Stimulated activated CD8-positive, alpha-beta memory T cell treated with anti-CD3 and anti-CD28 coated beads, Interleukin-15, amount 100 ng/mL, for 1 hour (primary cell): Measurements from ENCODE around the gene MT1H.
"Not testable (repeated sequence)": the region's sequence is repeated elsewhere in the genome, so short reads cannot be mapped to it uniquely, and the experiment has no call there.

ENCODE experiments used
- DNase-seq: peaks from one replicate; pipeline ENCODE4 v3.0.0-alpha.2; 2020; ENCODE audit warnings: low read depth

Gene MT1H

DNA sequence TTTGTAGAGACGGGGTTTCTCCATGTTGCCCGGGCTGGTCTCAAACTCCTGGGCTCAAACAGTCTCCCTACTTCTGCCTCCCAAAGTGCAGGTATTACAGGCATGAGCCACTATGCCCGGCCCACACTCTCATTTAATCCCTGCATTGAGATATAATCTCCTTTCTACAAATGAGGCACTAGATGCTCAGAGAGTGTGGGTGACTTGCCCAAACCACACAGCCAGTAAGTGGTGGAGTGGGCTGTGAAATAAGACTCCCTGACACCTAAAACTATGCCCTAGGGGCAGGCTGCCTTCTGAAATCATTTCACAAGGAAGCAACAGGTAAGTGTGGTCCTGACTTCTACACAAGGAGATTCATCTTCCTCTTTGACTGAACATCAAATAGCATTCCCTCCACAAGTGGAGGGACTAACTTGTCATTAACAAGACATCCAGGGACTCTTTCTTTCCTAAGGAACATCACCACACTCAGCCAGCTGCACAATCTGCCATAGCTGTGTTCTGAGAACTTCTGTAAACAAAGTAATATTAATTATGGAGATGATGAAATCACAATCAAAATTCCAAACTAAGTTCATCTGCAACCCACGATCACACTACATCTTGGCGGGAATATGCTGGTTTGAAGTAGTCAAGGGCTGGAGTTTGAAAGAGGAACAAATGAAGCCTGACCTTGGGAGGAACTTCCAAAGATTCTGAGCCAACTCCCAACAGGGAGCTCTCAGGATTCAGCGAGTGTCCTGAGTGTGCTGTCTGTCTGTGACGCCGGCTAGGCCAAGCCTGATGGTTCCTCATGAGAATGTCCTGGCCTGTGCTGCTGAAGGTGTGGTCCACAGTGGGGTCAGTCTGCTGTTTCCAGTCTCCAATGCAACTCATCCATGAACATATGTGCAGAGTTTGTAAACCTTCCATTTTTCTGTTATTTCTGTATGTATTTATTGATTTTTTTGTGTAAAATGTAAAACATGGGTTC is 4.0 kb upstream of the MT1H start:
- not testable (repeated sequence) for DNase-seq

DNA sequence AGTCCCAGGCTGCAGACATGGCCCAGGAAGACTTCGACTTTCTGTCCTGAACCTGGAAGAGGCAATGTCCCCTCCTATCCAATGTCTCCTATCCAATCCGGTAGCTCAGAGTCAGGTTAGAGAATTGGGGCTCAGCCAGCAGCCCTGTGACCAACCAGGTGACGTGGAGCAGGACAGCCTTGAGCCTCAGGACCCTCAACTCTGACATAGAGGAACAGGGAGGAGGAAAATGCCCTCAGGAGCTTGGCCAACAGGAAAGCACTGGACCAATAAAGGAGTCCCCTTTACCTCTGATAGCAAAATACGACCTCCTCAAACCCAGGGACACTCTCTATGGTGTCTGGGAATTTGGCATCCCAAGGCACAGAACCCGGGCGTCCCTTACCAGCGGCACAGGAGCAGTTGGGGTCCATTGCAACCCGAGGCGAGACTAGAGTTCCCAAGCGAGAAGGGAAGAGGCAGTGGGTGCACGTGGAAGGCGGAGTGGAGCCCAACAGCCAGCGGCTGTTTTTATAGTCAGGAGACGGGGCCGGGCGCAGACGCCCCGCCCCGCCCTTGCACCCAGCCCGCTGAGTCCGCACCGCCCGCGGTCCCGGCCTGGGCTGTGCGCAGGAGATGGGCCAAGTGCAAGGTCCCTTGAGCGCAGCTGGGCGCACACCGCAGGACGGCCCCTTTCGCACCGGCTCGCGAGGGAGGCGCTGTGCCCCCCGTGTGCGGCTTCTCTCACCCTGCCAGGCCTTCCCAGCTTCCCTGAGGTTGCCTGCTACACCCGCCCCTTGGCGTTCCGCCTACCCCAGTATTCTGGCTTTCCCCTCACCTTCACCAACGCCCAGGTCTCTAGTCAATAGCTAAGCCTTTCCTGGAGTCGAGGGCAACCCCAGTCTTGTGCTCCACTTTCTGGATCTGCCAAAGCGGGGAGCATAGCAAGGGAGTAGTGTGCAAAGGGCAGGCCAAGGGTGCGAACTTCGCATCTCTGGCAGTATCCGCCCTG is 1.7 kb upstream of the MT1H start, which contains the start of gene MT1G:
MT1G (minus strand) TSS at position 485 of the 991 bp plus-strand sequence; CDS start at position 413, 72 bp downstream.
- no peak for DNase-seq

DNA sequence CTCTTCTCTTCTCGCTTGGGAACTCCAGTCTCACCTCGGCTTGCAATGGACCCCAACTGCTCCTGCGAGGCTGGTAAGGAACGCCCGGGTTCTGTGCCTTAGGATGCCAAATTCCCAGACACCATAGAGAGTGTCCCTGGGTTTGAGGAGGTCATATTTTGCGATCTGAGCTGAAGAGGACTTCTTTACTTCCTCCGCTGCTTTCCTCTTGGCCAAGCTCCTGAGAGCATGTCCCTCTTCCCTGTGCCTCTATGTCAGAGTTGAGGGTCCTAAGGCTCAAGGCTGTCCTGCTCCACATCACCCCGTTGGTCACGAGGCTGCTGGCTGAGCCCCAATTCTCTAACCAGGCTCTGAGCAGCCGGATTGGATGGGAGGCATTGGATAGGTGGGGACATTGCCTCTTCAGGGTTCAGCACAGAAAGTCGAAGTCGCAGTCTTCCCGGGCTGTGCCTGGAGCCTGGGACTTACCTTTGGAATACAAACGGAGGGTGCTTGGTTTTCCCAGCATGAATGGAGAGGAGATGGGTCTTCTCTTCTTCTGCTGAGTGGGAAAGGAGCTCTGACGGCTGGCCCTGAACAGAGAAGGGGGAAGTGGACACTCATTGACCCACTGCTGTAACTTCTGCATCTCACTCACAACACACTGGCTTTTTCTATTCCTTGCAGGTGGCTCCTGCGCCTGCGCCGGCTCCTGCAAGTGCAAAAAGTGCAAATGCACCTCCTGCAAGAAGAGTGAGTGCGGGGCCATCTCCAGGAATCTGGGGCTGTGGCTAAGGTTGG is 416 bp downstream of the MT1H start:
- DNase-seq = no peak

DNA sequence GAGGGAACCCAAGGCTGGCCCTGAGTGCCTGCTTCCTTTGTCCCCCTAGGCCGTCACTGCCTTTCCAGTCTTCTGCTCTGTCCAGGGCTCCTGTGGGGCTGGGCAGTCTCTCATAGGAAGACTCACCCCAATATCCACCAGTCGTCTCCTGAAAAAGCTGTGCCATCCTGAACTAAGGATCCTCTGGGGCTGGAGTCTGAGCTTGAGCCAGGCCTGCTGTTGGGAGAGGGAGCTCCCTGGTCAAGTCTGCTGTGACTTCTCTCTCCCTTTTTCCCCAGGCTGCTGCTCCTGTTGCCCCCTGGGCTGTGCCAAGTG is 963 bp downstream of the MT1H start:
- no peak for DNase-seq

DNA sequence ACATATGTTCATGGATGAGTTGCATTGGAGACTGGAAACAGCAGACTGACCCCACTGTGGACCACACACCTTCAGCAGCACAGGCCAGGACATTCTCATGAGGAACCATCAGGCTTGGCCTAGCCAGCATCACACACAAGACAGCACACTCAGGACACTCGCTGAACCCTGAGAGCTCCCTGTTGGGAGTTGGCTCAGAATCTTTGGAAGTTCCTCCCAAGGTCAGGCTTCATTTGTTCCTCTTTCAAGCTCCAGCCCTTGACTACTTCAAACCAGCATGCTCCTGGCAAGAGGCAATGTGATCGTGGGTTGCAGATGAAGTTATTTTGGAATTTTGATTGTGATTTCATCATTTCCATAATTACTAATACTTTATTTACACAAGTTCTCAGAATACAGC is 2.1 kb downstream of the MT1H start:
- DNase-seq = not testable (repeated sequence)

DNA sequence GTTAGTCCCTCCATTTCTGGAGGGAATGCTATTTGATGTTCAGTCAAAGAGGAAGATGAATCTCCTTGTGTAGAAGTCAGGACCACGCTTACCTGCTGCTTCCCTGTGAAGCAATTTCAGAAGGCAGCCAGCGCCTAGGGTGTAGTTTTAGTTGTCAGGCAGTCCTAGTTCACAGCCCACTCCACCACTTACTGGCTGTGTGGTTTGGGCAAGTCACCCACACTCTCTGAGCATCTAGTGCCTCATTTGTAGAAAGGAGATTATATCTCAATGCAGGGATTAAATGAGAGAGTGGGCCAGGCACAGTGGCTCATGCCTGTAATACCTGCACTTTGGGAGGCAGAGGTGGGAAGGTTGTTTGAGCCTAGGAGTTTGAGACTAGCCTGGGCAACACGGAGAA is 2.6 kb downstream of the MT1H start:
- DNase-seq = not testable (repeated sequence)

DNA sequence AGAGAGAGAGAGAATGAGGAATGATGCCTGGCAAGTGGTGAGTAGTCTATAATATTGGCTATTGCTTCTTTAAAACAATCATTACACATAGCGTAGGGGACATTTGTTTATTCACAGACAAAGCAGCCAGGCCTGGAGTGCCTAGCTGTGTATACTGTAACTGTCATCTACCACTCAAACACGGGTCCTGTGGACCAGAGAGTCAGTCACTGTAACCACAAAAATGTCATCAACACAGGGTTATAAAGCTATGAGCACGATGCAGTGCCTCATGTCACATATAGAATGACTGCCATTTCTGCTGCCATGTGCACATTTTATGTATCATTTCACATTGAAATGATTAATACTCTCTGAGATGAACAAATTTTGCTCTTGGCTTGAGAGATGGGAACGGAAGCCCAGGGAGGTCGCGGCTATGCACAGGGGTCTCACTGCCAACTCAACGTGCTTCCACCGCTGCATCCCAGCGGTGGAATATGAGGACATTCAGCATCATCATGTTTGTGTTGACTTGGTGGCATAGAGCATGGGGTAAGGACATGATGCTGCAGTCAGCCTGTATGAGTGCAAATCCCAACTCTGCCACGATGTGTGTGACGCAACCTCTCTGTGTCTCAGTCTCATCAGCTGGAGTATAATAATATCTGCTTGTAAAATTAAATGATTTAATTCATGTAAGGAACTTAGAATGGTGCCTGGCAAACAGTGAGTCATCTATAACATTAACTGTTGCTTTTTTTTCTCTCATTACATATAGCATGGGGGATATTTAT is 3.3 kb downstream of the MT1H start:
- DNase-seq = no peak

DNA sequence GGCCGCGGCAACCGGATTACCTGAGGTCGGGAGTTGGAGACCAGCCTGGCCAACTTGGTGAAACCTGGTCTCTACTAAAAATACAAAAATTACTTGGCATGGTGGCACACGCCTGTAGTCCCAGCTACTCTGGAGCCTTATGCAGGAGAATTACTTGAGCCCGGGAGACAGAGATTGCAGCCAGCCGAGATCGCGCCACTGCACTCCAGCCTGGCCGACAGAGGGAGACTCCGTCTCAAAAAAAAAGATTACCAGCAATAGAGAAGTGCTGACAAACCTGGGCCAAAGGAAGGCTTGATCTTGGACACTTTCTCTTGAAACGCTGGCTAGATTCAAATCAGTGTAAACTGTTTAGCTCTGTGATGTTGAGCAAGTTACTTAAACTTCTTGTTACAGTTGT is 4.3 kb downstream of the MT1H start:
- no peak for DNase-seq

DNA sequence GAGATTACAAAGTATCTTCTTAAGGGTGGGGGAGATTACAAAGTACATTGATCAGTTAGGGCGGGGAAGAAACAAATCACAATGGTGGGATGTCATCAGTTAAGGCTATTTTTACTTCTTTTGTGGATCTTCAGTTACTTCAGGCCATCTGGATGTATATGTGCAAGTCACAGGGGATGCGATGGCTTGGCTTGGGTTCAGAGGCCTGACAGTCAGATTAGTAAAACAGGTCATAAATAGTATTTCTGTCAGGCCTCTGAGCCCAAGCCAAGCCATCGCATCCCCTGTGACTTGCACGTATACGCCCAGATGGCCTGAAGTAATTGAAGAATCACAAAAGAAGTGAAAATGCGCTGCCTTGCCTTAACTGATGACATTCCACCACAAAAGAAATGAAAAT is 5.0 kb downstream of the MT1H start:
- not testable (repeated sequence) for DNase-seq

DNA sequence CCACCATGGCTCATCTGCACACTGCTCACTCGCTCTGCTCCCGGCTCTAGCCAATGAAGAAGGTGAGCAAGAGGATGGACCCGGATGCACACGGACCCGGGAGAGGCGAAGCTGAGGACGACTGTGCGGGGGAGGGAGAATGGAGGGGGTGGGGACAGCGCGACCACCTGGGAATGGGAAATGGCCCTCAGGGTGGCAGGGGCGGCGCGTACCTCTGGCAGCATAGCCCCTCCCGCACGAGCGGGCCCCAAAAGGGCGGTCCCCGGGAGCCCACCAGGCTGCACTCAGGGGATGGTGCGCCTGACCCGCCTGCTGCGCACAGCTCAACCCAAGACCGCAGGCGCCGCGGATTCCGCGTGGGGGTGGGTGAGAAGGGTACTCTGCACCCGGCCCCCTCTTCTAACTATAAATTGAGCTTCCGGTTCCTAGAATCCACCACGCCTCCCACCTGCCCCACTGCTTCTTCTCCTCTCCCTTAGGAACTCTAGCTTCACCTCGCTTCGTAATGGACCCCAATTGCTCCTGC is 6.1 kb downstream of the MT1H start:
- DNase-seq = no peak

DNA sequence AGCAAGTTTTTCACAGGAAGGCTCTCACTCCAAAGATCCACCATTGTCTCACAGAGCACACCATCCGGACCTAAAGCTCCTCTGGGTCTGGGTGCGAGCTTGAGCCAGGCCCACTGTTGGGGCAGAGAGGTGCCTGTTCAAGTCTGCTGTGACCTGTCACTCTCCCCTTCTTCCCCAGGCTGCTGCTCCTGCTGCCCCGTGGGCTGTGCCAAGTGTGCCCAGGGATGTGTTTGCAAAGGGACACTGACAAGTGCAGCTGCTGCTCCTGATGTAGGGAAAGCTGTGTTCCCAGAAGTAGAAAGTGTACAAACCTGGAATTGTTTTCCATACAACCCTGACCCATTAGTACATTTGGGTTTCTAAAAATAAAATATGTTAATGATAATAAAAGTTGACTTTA is 7.9 kb downstream of the MT1H start:
- DNase-seq = no peak

DNA sequence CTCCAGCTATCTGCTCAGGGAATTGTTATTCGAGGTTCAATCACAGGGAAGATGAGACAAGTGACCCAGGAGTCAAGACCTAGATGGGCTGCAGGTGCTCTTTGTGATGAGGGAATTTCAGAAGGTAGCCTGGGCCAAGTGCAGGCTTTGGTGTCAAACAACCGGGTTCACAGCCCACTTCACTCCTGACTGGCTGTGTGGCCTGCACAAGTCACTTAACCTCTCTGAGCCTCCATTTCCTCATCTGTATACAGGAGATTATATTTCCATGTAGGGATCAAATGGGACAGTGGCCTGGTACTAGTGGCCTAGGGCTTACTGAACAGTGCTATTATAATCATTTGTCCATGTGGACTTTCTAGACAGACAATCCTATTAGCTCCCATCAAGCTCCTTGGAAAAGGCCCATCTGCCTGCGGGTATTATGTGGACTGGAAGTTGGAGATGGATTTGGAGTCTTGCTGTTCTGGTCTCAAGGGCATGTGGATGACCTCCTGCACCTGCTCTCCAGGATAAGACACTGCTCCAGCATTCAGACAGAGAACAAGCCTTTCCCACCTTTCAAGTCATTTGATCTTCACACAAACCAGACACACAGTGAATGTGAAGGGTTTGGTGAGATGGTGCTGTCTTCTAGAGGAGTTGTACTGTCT is 9.6 kb downstream of the MT1H start:
- no peak for DNase-seq

DNA sequence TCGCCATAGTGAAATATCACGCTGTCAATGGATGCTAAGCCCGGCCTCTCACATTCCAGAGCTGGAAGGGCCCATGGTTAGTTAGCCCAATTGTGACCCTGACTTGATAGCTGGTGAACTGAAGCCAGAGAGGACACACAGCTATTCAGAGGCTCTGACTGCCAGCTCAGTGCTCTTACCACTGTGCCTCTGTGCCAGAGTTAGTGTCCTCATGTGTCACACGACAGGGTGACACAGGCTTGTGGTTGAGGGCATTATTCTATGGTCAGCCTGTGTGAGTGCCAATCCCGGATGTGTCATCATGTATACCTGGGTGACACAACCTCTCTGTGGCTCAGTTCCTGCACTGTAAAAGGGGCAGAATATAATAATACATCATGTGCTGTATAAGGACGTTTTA is 10.2 kb downstream of the MT1H start:
- DNase-seq = no peak

DNA sequence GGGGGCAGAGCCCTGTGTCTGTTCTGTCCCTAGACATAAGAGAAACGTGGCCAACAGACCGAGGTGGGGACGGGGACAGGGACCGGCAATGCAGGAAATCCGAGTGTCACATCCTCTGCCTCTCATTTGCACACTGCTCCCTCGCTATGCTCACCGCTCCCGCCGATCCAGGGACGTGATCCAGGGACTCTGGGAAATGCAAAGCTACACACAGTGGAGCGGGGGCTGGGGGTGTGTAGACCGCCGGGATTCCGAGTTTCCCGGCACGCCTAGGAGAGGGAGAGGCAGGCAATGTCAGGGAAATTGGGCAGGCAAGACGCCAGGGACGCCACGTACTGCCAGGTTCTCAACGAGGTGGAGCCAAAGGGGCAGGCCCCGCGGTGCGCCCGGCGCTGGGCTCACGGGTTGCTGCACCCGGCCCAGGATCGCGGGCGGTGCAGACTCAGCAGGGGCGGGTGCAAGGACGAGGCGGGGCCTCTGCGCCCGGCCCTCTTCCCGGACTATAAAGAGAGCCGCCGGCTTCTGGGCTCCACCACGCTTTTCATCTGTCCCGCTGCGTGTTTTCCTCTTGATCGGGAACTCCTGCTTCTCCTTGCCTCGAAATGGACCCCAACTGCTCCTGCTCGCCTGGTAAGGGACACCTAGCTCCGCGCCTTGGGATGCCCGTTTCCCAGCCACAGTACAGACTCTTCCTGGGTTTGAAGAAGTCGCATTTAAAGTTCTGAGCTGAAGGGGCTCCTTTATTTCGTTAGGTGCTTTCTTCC is 12.5 kb downstream of the MT1H start, which contains the start of gene MT1X:
MT1X (plus strand) TSS at position 532 of the 764 bp plus-strand sequence; CDS start at position 603, 71 bp downstream.
- DNase-seq = peak; percentile 65

DNA sequence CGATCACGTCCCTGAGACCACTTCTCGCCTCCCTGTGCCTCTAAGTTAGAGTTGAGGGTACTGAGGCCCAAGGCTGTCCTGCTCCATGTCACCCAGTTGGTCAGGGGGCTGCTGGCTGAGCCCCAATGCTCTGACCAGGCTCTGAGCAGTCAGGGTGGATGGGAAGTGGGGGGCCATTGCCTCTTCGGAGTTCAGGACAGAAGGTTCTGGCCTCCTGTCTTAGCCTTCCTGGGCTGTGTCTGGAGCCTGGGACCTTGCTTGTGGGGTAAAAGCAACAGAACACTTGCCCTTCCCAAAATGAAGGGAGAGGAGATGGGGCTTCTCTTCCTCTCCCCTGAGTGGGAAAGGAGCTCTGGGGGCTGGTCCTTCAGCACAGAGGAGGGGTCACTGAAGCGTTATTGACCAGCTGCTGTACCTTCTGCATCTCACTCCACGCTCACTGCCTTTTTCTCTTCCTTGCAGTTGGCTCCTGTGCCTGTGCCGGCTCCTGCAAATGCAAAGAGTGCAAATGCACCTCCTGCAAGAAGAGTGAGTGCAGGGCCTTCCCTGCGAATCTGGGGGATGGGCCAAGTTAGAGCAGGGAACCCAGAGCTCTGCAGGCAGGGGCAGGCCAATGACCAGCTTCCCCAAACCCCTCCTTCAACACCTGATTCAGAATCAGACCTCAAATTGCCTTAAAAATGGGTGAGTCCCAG is 13.2 kb downstream of the MT1H start:
- DNase-seq = no peak

DNA sequence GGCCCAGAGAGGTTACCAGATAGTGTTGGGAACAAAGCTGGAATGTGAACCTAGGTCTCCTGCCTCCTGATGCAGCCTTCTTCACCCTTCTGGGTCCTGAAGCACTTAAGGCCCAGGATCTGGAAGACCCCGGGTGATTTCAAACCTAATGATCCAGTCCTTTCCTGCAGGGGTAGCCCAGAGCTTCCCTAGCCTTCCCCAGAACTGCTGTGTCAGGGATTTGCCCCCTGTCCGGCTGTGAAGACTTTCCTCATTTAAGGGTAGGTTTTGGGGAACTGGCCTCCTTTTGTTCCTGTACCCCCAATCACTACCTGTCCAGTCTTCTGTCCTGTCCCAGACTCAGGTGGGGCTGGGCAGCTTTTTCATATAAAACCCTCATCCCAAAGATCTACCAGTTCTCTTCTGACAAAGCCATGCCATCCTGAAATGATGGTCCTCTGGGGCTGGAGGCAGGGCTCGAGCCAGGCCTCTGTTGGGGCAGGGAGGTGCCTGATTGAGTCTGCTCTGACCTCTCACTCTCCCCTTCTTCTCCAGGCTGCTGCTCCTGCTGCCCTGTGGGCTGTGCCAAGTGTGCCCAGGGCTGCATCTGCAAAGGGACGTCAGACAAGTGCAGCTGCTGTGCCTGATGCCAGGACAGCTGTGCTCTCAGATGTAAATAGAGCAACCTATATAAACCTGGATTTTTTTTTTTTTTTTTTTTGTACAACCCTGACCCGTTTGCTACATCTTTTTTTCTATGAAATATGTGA is 14.0 kb downstream of the MT1H start:
- no peak for DNase-seq

DNA sequence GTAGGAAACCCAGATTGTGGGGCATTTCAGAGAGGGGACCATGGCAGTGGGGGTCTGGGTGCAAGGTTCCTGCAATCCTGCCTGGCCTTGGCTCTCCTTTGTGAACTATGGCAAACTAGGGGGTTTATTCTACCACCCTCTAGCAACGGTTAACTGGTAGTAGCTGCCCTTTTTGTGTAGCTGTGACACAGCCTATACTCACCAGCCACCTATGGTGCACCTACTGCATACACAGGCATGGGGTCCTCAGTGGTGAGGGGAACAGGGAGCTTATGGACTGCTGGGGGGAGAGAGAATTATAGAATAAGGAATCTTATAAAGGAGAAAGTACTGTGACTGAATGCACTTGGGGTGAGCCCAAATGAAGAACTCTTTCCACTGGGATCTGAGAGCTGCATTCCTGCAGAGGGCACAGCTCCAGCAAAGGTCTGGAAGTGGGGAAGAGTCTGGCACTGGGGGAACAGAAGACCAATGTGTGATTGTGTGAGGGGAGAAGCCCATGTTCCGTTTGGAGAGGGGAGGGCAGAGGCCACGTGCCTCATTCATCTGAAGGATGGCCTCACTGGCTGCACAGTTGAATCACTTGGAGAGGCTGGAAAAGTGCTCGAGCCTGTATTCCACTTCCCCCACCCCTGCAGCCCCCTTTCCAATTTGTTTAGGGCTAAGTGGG is 14.8 kb downstream of the MT1H start:
- no peak for DNase-seq
